T-helper 2 cell treated with Interferon-gamma antibody and Interleukin-4, amounts not matched to agents 100 ng/mL and 5 ng/mL, for 36 hours (primary cell): Measurements from ENCODE around the gene MYO1G. TPM values are rescaled to one million over a fixed set of nuclear protein-coding genes. Genes with fewer than 3 reads are reported as not detected.

Experiments
- total RNA-seq: library from RNA; stranded (reverse); gene quantifications from 2 replicates; pipeline ENCODE4 v1.2.3, GENCODE V29; 2022

The MYO1G gene
- total RNA-seq, 1 donor from 2014 or later = 533 TPM

Other genes starting within 250 kb of the MYO1G start
- gene ZMIZ2, start 230.2 kb downstream of the MYO1G start, total RNA-seq = 84.1 and 87.8 TPM in 2 replicates
- gene PPIA, start 182.3 kb downstream of the MYO1G start, total RNA-seq = 2,229 and 2,281 TPM in 2 replicates
- gene H2AZ2, start 130.9 kb downstream of the MYO1G start, total RNA-seq = 300 and 305 TPM in 2 replicates
- 25.9 and 26.6 TPM in 2 replicates for gene PURB, start 93.5 kb downstream of the MYO1G start, total RNA-seq
- 122 and 127 TPM in 2 replicates for gene CCM2, start 21.2 kb upstream of the MYO1G start, total RNA-seq
- gene NACAD, start 110.0 kb upstream of the MYO1G start, total RNA-seq = 0.02 TPM in 1 of 2 replicates, not detected in the other
- 118 and 119 TPM in 2 replicates for gene TBRG4, start 132.7 kb upstream of the MYO1G start, total RNA-seq
- not detected in 2 replicates for gene RAMP3, start 178.8 kb upstream of the MYO1G start, total RNA-seq